NCI-H1436 (cell line): ENCODE data around the gene SGSH.

Experiments
- DNase-seq: peaks from one replicate; lab custom pipeline; 2025; lab: John Stamatoyannopoulos, UW

The SGSH gene

GRCh38 chr17:80227156-80227555 is 7.0 kb upstream of the SGSH start:
- no peak for DNase-seq

- DNase-seq, result no peak
Observed at GRCh38 chr17:80225230-80225629, 5.1 kb upstream of the SGSH start.

- DNase-seq, result no peak
Observed at GRCh38 chr17:80224683-80225082, 4.5 kb upstream of the SGSH start.

- DNase-seq, result no peak
Observed at GRCh38 chr17:80223838-80224497, 3.8 kb upstream of the SGSH start.

GRCh38 chr17:80223142-80223815 is 3.1 kb upstream of the SGSH start:
- no peak for DNase-seq

GRCh38 chr17:80222376-80223141 is 2.4 kb upstream of the SGSH start:
- no peak for DNase-seq

- DNase-seq, result no peak
Observed at GRCh38 chr17:80221351-80222105, 1.4 kb upstream of the SGSH start.

GRCh38 chr17:80220736-80221215 is 643 bp upstream of the SGSH start:
- peak; percentile 31 for DNase-seq

- no peak for DNase-seq
Observed at GRCh38 chr17:80219763-80220053, 425 bp downstream of the SGSH start.

GRCh38 chr17:80219013-80219762 is 945 bp downstream of the SGSH start:
- peak; percentile 45 for DNase-seq

GRCh38 chr17:80218391-80218790 is 1.7 kb downstream of the SGSH start:
- no peak for DNase-seq

- DNase-seq, result no peak
Observed at GRCh38 chr17:80217703-80218362, 2.3 kb downstream of the SGSH start.

GRCh38 chr17:80216473-80217456 is 3.4 kb downstream of the SGSH start:
- DNase-seq, result no peak

- no peak for DNase-seq
Observed at GRCh38 chr17:80214878-80215210, 5.3 kb downstream of the SGSH start.

- no peak for DNase-seq
Observed at GRCh38 chr17:80214012-80214877, 5.9 kb downstream of the SGSH start.

- no peak for DNase-seq
Observed at GRCh38 chr17:80213643-80213975, 6.5 kb downstream of the SGSH start.

GRCh38 chr17:80212962-80213642 is 7.0 kb downstream of the SGSH start:
- DNase-seq, result no peak

- no peak for DNase-seq
Observed at GRCh38 chr17:80212511-80212910, 7.6 kb downstream of the SGSH start.

- DNase-seq, result no peak
Observed at GRCh38 chr17:80212109-80212508, 8.0 kb downstream of the SGSH start.
